Ectodermal cell (in vitro differentiated cells): ENCODE measurements around the gene CCDC158. TPM values are rescaled to one million over a fixed set of nuclear protein-coding genes. Genes with fewer than 3 reads are reported as not detected.
A peak's percentile ranks its signal among the peaks of the same experiment; 100 is the strongest.
"Not testable (repeated sequence)": the region's sequence is repeated elsewhere in the genome, so short reads cannot be mapped to it uniquely, and the experiment has no call there.

ENCODE experiments used
- H3K27ac ChIP-seq: 2 replicates; pipeline ENCODE4 v1.7.0; 2013; ENCODE audit warnings: mild to moderate bottlenecking, low read depth, low read length; ENCODE audit not compliant: insufficient read depth, poor library complexity, severe bottlenecking
- H3K27me3 ChIP-seq: 2 replicates; pipeline ENCODE4 v1.7.0; 2013; ENCODE audit warnings: mild to moderate bottlenecking, low read length; ENCODE audit not compliant: insufficient read depth, control insufficient read depth, poor library complexity, severe bottlenecking
- H3K36me3 ChIP-seq: one replicate; pipeline ENCODE4 v1.7.0; 2013; ENCODE audit warnings: low read length; ENCODE audit not compliant: control insufficient read depth, insufficient read depth
- H3K4me1 ChIP-seq: one replicate; pipeline ENCODE4 v1.7.0; 2013; ENCODE audit warnings: low read length; ENCODE audit not compliant: control insufficient read depth, insufficient read depth
- H3K4me3 ChIP-seq: 2 replicates; pipeline ENCODE4 v1.7.0; 2013; ENCODE audit warnings: low read depth, low read length, control low read depth; ENCODE audit not compliant: insufficient read depth
- H3K9me3 ChIP-seq: 2 replicates; pipeline ENCODE4 v1.7.0; 2013; ENCODE audit warnings: mild to moderate bottlenecking, low read length, moderate library complexity; ENCODE audit not compliant: control insufficient read depth
- WGBS, 2 experiments: methylation state at CpG; one replicate each; pipeline ENCODE4 v1.1.7; 2013; ENCODE audit warnings: missing lambda C conversion rate in 2 of 2; 5-methylcytosine and 5-hydroxymethylcytosine counted together
- polyA plus RNA-seq, 4 experiments: library from polyadenylated mRNA; stranded (reverse); fragments of 50-300 nt; gene quantifications; one replicate each; pipeline ENCODE4 v1.2.3, GENCODE V29; 2013

The CCDC158 gene
- not detected for polyA plus RNA-seq (2013, experiment 1 of 4)
- not detected for polyA plus RNA-seq (2013, experiment 2 of 4)
- not detected for polyA plus RNA-seq (2013, experiment 3 of 4)
- polyA plus RNA-seq (2013, experiment 4 of 4), result not detected

- Histone ChIP-seq H3K36me3 (no peaks in the 10 kb centered on the region), H3K4me1 (no peaks in the 10 kb centered on the region), H3K9me3 (peaks cover 2% of the 10 kb centered on the region), H3K27me3 (no peaks in the 10 kb centered on the region), H3K4me3 (no peak within 1 kb of the TSS), H3K27ac (no peak within 1 kb of the TSS)
- WGBS, 2 experiments, result 96% methylated on average over 79 of the region's 79 CpGs
Observed at GRCh38 chr4:76420762-76421581, at the start of gene CCDC158. Gene CCDC158 (minus strand): TSS chr4:76421141. CDS start chr4:76403207, 17,934 bp downstream.

DNA sequence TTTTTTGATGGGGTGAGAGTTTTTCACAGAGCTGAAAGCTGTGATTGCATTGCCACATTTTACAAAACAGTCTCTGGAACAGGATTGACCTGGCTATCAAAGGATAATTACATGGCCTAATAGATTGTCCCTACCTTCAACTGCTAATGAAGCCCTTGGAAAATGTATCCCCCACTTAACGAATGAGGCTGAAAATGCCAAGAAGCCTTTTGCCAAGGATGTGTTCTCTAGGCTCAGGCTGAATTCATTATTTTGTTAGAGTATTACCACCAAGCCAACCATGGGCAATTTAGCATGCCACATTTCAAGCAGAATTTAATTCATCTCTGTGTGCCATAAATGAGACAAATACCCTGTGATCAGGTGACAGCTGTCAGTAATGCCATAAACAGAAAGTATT is 49.6 kb upstream of the CCDC158 start:
- 83 to 92% methylated on average over 1 of the region's 1 CpG for WGBS, 2 experiments
- no peak overlapping the region for H3K27ac ChIP-seq
- peaks cover 3% of the 10 kb centered on the region for H3K36me3 ChIP-seq
- H3K4me3 ChIP-seq, result no peak overlapping the region
- H3K4me1 ChIP-seq, result peaks cover 5% of the 10 kb centered on the region
- H3K9me3 ChIP-seq, result no peaks in the 10 kb centered on the region
- no peaks in the 10 kb centered on the region for H3K27me3 ChIP-seq

- H3K36me3 ChIP-seq, result peaks cover 3% of the 10 kb centered on the region
- H3K4me3 ChIP-seq, result no peak overlapping the region
- no peak overlapping the region for H3K27ac ChIP-seq
- peaks cover 5% of the 10 kb centered on the region for H3K4me1 ChIP-seq
- no peaks in the 10 kb centered on the region for H3K27me3 ChIP-seq
- no peaks in the 10 kb centered on the region for H3K9me3 ChIP-seq
Observed at GRCh38 chr4:76470064-76470463, 49.1 kb upstream of the CCDC158 start.

DNA sequence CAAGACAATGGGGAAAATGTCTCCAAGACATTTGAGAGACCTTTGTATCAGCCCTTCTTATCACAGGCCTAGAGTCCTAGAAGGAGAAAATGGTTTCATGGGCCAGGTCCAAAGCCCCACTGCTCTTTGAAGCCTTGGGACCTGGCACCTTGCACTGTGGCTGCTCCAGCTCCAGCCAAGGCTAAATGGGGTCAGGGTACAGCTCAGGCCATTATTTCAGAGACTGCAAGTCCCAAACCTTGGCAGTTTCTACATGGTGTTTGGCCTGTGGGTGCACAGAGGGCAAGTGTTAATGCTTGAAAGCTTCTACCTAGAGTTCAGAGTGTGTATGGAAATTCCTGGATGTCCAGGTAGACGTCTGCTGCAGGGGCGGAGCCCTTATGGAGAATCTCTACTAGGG is 42.6 kb upstream of the CCDC158 start:
- Histone ChIP-seq H3K4me3 (no peak overlapping the region), H3K9me3 (peaks cover 3% of the 10 kb centered on the region), H3K27ac (no peak overlapping the region), H3K36me3 (peaks cover 22% of the 10 kb centered on the region), H3K4me1 (peaks cover 23% of the 10 kb centered on the region), H3K27me3 (no peaks in the 10 kb centered on the region)
- WGBS, 2 experiments, result 96% methylated on average over 2 of the region's 2 CpGs

DNA sequence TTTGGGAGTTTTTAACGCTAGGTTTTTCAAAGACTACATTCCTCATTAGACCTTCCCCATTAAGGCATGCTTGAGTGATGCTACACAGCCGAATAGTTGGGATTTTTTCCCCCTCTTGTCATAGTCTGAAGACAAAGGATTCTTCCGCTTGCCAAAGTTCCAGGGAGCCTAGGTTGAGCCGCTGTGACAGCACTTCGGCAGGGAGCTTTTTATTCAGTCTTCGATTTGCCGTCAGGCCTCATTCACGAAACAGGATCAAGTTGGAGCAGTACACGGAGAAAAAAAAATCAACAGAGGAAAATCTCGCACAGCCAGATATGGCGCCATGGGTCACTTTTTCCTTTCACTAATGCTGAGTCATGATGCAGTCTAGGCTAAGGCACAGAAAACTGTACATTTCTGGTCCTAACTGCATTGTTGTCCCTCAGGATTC is 38.4 kb upstream of the CCDC158 start:
- peak overlapping the region; percentile 7 for H3K4me3 ChIP-seq
- H3K27me3 ChIP-seq, result no peaks in the 10 kb centered on the region
- H3K27ac ChIP-seq, result peak overlapping the region; percentile 100
- H3K4me1 ChIP-seq, result peaks cover 26% of the 10 kb centered on the region
- H3K9me3 ChIP-seq, result peaks cover 3% of the 10 kb centered on the region
- H3K36me3 ChIP-seq, result peaks cover 20% of the 10 kb centered on the region
- WGBS, 2 experiments, result 2 to 4% methylated on average over 10 to 11 of the region's 11 CpGs

DNA sequence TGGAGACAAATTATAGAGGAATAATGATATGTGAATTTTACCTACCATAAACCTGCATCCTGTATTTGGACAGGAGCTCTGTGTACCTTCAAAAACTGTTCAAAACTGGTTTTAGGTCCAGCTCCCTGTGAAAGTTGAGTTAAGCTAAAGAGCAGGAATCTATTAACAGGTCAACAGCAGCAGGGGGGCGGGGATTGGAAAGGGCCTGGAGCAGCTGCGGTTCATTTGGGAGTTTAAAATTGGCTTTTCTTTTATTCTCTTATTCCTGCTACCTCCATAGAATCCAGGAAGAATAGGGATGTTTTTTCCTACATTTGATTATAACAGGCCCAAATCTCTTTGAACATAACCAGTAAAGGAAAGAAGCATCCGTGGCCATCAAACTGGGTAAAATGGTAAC is 37.9 kb upstream of the CCDC158 start:
- no peaks in the 10 kb centered on the region for H3K27me3 ChIP-seq
- peaks cover 26% of the 10 kb centered on the region for H3K4me1 ChIP-seq
- H3K36me3 ChIP-seq, result peaks cover 15% of the 10 kb centered on the region
- no peaks in the 10 kb centered on the region for H3K9me3 ChIP-seq
- H3K4me3 ChIP-seq, result peak overlapping the region; percentile 7
- WGBS, 2 experiments, result 0% methylated on average over 3 of the region's 3 CpGs
- H3K27ac ChIP-seq, result peak overlapping the region; percentile 100

DNA sequence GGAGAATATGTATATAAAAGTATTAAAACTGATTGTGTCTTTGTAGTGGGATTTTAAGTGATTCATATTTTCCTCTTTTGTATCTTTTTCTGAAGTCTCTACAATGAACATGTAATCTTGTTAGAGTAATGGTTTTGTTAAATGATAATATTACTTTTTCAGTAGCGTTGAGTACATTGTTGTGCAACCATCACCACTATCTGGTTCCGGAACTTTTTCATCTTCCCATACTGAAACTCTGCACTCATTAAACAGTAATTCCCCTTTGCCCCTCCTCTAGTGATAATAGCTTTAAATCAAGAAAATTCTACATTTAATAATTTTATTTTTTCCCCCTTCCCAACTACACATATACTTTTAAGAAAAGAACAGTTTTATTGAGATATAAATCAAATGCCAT is 37.4 kb upstream of the CCDC158 start:
- 94 to 95% methylated on average over 2 of the region's 2 CpGs for WGBS, 2 experiments
- no peaks in the 10 kb centered on the region for H3K9me3 ChIP-seq
- peaks cover 26% of the 10 kb centered on the region for H3K4me1 ChIP-seq
- H3K27ac ChIP-seq, result peak overlapping the region; percentile 100
- no peak overlapping the region for H3K4me3 ChIP-seq
- H3K27me3 ChIP-seq, result no peaks in the 10 kb centered on the region
- peaks cover 10% of the 10 kb centered on the region for H3K36me3 ChIP-seq

DNA sequence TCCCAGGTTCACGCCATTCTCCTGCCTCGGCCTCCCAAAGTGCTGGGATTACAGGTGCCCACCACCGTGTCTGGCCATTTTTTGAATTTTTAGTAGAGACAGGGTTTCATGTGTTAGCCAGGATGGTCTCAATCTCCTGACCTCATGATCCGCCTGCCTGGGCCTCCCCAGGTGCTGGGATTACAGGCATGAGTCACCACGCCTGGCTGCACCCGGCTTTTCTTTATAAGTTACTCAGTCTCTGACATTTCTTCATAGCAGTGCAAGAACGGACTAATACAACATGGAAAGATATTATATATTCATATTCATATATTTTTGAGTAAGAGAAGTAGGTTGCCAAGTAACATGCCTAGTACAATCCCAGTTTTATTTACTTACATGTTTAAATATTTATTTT is 36.9 kb upstream of the CCDC158 start:
- 86 to 94% methylated on average over 6 of the region's 7 CpGs for WGBS, 2 experiments
- H3K27me3 ChIP-seq, result no peaks in the 10 kb centered on the region
- peaks cover 6% of the 10 kb centered on the region for H3K36me3 ChIP-seq
- H3K9me3 ChIP-seq, result no peaks in the 10 kb centered on the region
- peak overlapping the region; percentile 100 for H3K27ac ChIP-seq
- H3K4me3 ChIP-seq, result no peak overlapping the region
- H3K4me1 ChIP-seq, result peaks cover 26% of the 10 kb centered on the region

DNA sequence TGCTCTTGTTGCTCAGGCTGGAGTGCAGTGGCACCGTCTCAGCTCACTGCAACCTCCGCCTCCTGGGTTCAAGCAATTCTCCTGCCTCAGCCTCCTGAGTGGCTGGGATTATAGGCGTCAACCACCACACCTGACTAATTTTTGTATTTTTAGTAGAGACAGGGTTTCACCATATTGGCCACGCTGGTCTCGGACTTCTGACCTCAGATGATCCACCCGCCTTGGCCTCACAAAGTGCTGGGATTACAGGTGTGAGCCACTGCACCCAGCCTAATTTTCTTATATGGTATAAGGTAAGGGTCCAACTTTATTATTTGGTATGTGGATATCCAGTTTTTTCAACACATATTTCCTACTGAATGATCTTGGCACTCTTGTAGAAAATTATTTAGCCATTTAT is 33.1 kb upstream of the CCDC158 start:
- WGBS, 2 experiments, result 91 to 95% methylated on average over 6 of the region's 6 CpGs
- not testable (repeated sequence) for H3K36me3 ChIP-seq, H3K9me3 ChIP-seq, H3K4me3 ChIP-seq, H3K27me3 ChIP-seq, H3K27ac ChIP-seq
- H3K4me1 ChIP-seq, result peaks cover 17% of the 10 kb centered on the region

- WGBS, 2 experiments, result 64 to 75% methylated on average over 2 of the region's 2 CpGs
- no peak overlapping the region for H3K4me3 ChIP-seq
- H3K27me3 ChIP-seq, result no peaks in the 10 kb centered on the region
- no peaks in the 10 kb centered on the region for H3K36me3 ChIP-seq
- H3K27ac ChIP-seq, result no peak overlapping the region
- peaks cover 15% of the 10 kb centered on the region for H3K4me1 ChIP-seq
- H3K9me3 ChIP-seq, result no peaks in the 10 kb centered on the region
Observed at GRCh38 chr4:76453232-76453631, 32.3 kb upstream of the CCDC158 start.
